Natural killer cell (primary cell): ENCODE measurements around the gene ACOT12. TPM values are rescaled to one million over a fixed set of nuclear protein-coding genes. Genes with fewer than 3 reads are reported as not detected.

Experiments used
- ATAC-seq, 3 donors: fragments of 150-1000 bp in 2 of 3; fragments of 200-7000 bp in 1 of 3; cut with Tn5 transposase; 1 replicate in 1 of 3; 2 replicates in 2 of 3; pipeline ENCODE4 v1.10.0; 2021; ENCODE audit warnings: mild to moderate bottlenecking in 2 of 3, moderate library complexity in 2 of 3
- DNase-seq, 2 donors: peaks; one replicate each; pipeline versions ENCODE4 v3.0.0 to v3.0.0-alpha.2; 2013 to 2021; ENCODE audit warnings: mixed read lengths in 1 of 2
- H3K27ac ChIP-seq: one replicate; pipeline ENCODE4 v1.5.1; 2013; ENCODE audit warnings: mild to moderate bottlenecking, low read length
- H3K27me3 ChIP-seq: one replicate; pipeline ENCODE4 v1.6.1; 2013; ENCODE audit warnings: low read length; ENCODE audit not compliant: control insufficient read depth, insufficient read depth
- H3K36me3 ChIP-seq: one replicate; pipeline ENCODE4 v1.6.1; 2013; ENCODE audit warnings: low read length; ENCODE audit not compliant: control insufficient read depth, insufficient read depth
- H3K4me1 ChIP-seq: one replicate; pipeline ENCODE4 v1.6.1; 2013; ENCODE audit warnings: low read length; ENCODE audit not compliant: control insufficient read depth, insufficient read depth
- H3K4me3 ChIP-seq: one replicate; pipeline ENCODE4 v1.5.1; 2013; ENCODE audit warnings: low read length
- H3K9me3 ChIP-seq: one replicate; pipeline ENCODE4 v1.6.1; 2013; ENCODE audit warnings: low read length; ENCODE audit not compliant: control insufficient read depth, insufficient read depth
- H3K27ac Mint-ChIP-seq, 2 donors: one replicate each; pipeline ENCODE4 v1.8.0; 2022; ENCODE audit warnings: mild to moderate bottlenecking in 2 of 2, mixed read lengths in 2 of 2, moderate library complexity in 1 of 2
- H3K27me3 Mint-ChIP-seq, 2 donors: one replicate each; pipeline ENCODE4 v1.8.0; 2022; ENCODE audit warnings: low read depth in 2 of 2, mixed read lengths in 2 of 2
- H3K36me3 Mint-ChIP-seq: one replicate; pipeline ENCODE4 v1.8.0; 2022; ENCODE audit warnings: mixed read lengths
- H3K4me1 Mint-ChIP-seq, 2 donors: one replicate each; pipeline ENCODE4 v1.8.0; 2022; ENCODE audit warnings: mixed read lengths in 2 of 2
- H3K4me3 Mint-ChIP-seq: one replicate; pipeline ENCODE4 v1.8.0; 2022; ENCODE audit warnings: mild to moderate bottlenecking, moderate library complexity, mixed read lengths
- H3K9me3 Mint-ChIP-seq, 2 donors: one replicate each; pipeline ENCODE4 v1.8.0; 2022; ENCODE audit warnings: mixed read lengths in 2 of 2
- WGBS: methylation state at CpG from one replicate; pipeline ENCODE4 v1.1.7; 2013; ENCODE audit warnings: missing lambda C conversion rate; ENCODE audit not compliant: insufficient coverage; 5-methylcytosine and 5-hydroxymethylcytosine counted together
- intact Hi-C: fragments of 100-400 bp; cut with micrococcal nuclease; formaldehyde crosslinking; loops from one replicate; pipeline ENCODE4 v1.14.2; 2022
- total RNA-seq, 4 donors: library from RNA; stranded (reverse); fragments of 120-200 nt in 1 of 4; gene quantifications; one replicate each; pipeline versions ENCODE4 v1.2.3 to v1.2.4, GENCODE V29; 2013 to 2022
- TF ChIP-seq, protein P1 (sequence below): fragments of 200-600 bp; IDR thresholded peaks from one replicate; pipeline ENCODE4 v1.8.0; 2022; ENCODE audit warnings: antibody characterized with exemption

ACOT12 gene
- total RNA-seq, result not detected
- 0.29 TPM for total RNA-seq (2013)

DNA sequence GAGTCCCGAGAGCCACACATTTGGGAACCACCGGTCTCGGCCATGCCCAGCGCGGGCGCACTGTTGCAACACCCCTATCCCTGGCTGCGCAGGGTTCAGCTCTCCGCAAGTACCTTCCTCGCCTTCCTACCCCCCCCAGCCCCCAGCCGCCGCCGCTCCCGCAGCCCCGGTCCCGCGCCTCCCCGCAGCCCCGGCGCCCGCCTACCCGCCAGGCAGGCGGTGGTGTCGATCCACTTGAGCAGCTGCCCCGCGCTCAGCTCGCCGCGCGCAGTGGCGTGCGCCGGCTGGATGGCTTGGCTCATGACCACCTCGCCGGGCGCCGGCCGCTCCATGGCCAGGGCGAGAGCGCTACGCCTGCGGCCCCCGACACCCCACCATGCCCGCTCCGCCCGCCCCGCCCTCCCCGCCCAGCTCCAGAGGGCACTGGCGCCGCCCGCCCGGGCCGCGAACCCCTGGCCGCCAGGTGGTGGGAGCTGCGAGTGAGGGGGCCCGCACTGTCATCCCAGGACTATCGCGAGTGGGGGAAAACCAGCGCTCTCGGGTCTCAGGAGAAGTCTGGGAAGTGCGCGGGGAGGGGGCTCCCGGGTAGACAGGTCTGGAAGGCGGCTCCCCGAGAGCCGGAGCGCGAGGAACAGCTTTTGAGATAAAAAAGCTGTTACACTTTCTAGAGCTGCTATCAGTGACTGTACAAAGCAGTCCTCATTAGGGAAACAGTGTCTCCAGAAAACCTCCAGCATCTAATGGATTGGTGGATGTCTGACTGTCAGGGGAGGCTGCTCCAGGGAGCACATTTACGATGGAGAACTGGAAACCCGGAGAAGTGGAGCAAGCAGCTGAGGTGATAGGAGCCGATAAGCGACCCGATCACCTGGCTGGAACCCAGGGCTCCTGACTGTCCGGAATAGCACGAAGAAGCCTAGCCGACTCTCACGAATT, at the start of gene ACOT12:
TSS of gene ACOT12 (minus strand) at position 352 of the 936 bp plus-strand sequence. CDS start at position 332, 20 bp downstream.
- DNase-seq (no peak), ATAC-seq (no peak)
- intact Hi-C loops, result no loop called here
- peaks cover 34 to 42% of the 10 kb centered on the region in 2 donors for H3K27me3 Mint-ChIP-seq
- H3K9me3 Mint-ChIP-seq, result no peaks in the 10 kb centered on the region
- H3K36me3 Mint-ChIP-seq, result no peaks in the 10 kb centered on the region
- no peak within 1 kb of the TSS for H3K4me3 Mint-ChIP-seq
- TF ChIP-seq, protein P1, sequence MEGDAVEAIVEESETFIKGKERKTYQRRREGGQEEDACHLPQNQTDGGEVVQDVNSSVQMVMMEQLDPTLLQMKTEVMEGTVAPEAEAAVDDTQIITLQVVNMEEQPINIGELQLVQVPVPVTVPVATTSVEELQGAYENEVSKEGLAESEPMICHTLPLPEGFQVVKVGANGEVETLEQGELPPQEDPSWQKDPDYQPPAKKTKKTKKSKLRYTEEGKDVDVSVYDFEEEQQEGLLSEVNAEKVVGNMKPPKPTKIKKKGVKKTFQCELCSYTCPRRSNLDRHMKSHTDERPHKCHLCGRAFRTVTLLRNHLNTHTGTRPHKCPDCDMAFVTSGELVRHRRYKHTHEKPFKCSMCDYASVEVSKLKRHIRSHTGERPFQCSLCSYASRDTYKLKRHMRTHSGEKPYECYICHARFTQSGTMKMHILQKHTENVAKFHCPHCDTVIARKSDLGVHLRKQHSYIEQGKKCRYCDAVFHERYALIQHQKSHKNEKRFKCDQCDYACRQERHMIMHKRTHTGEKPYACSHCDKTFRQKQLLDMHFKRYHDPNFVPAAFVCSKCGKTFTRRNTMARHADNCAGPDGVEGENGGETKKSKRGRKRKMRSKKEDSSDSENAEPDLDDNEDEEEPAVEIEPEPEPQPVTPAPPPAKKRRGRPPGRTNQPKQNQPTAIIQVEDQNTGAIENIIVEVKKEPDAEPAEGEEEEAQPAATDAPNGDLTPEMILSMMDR, result no peak
- H3K27ac ChIP-seq, result no peak within 1 kb of the TSS
- H3K4me3 ChIP-seq, result no peak within 1 kb of the TSS
- 6% methylated on average over 77 of the region's 77 CpGs for WGBS
- no peaks in the 10 kb centered on the region for H3K9me3 ChIP-seq
- no peaks in the 10 kb centered on the region for H3K4me1 Mint-ChIP-seq
- H3K27me3 ChIP-seq, result peaks cover 31% of the 10 kb centered on the region
- H3K4me1 ChIP-seq, result peaks cover 2% of the 10 kb centered on the region
- no peak within 1 kb of the TSS for H3K27ac Mint-ChIP-seq
- H3K36me3 ChIP-seq, result no peaks in the 10 kb centered on the region

DNA sequence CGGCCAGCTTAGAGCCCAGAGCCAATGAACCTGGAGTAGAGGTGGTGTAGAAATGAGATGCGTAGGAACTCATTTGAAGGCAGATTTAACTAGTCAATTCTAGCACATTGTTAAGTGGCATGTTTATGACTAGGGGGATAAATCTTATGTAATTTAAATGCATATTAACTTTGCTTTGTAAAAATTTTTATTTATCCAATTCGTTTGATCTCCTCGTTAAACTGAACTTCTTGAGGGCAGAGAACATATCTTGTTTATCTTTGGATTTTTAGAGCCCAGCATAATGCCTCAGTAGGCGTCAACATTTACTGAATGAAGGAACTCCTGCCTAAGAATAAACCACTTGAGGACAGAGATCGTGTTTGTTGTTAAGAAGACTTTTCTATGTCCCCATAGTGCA, 41.1 kb upstream of the ACOT12 start:
- no peaks in the 10 kb centered on the region for H3K4me1 Mint-ChIP-seq
- H3K4me3 Mint-ChIP-seq, result no peak overlapping the region
- TF ChIP-seq, protein P1, result no peak
- Histone ChIP-seq H3K36me3 (no peaks in the 10 kb centered on the region), H3K4me3 (no peak overlapping the region), H3K27me3 (no peaks in the 10 kb centered on the region), H3K4me1 (no peaks in the 10 kb centered on the region), H3K9me3 (no peaks in the 10 kb centered on the region), H3K27ac (no peak overlapping the region)
- no peak for ATAC-seq
- no peaks in the 10 kb centered on the region for H3K27me3 Mint-ChIP-seq
- H3K36me3 Mint-ChIP-seq, result no peaks in the 10 kb centered on the region
- no peak for DNase-seq
- intact Hi-C loops, result no loop called here
- no peaks in the 10 kb centered on the region for H3K9me3 Mint-ChIP-seq
- WGBS, result 95% methylated on average over 6 of the region's 6 CpGs
- H3K27ac Mint-ChIP-seq, result no peak overlapping the region

DNA sequence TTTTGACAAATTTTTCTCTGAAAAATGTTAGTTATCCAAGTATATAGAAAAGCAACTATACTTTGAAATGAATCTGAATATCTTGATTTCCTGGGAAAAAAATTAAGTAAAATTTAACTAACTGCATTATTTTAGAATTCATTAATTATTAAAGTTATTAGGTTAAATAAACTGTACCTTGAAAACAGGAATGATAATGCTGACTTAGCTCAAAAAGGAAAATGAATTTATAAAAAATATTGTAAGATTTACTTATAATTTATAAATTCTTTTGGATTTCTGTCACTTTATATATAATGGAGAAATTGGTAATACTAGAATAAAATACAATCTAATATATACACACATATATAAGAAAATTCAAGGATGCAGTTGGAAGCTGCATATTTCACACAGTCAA, 36.1 kb upstream of the ACOT12 start:
- Histone ChIP-seq H3K36me3 (no peaks in the 10 kb centered on the region), H3K9me3 (no peaks in the 10 kb centered on the region), H3K4me1 (no peaks in the 10 kb centered on the region), H3K27me3 (no peaks in the 10 kb centered on the region), H3K4me3 (no peak overlapping the region), H3K27ac (no peak overlapping the region)
- Mint-ChIP-seq H3K4me3 (no peak overlapping the region), H3K27me3 (no peaks in the 10 kb centered on the region), H3K27ac (no peak overlapping the region), H3K9me3 (no peaks in the 10 kb centered on the region), H3K36me3 (no peaks in the 10 kb centered on the region), H3K4me1 (peaks cover 4 to 6% of the 10 kb centered on the region in 2 donors)
- TF ChIP-seq, protein P1, result no peak
- intact Hi-C loops, result no loop called here
- DNase-seq (no peak), ATAC-seq (no peak)
